Dermis blood vessel endothelial cell (primary cell): Measurements from ENCODE around the gene PCDHGB3. TPM values are rescaled to one million over a fixed set of nuclear protein-coding genes. Genes with fewer than 3 reads are reported as not detected.

Source experiments
- DNase-seq: peaks from one replicate; pipeline ENCODE4 v3.0.0; 2010
- total RNA-seq: library from RNA; depleted of rRNA; stranded (reverse); fragments of >200 nt; gene quantifications from 2 replicates; pipeline ENCODE4 v1.2.3, GENCODE V29; 2014

Gene PCDHGB3
- total RNA-seq, 1 donor from 2014 or later: 3.6 TPM

GRCh38 chr5:141421489-141421855 is 51.4 kb downstream of the PCDHGB3 start:
- DNase-seq: no peak

Other genes with a start within 250 kb of the PCDHGB3 start
- gene PCDHB4, start 248.4 kb upstream of the PCDHGB3 start, total RNA-seq: 0.17 and 0.19 TPM in 2 replicates
- gene PCDHB5, start 235.0 kb upstream of the PCDHGB3 start, total RNA-seq: 1.2 and 1.7 TPM in 2 replicates
- gene PCDHB6, start 220.2 kb upstream of the PCDHGB3 start, total RNA-seq: 0.05 and 0.17 TPM in 2 replicates
- gene PCDHB7, start 197.6 kb upstream of the PCDHGB3 start, total RNA-seq: 0.68 and 0.74 TPM in 2 replicates
- gene PCDHB8, start 192.5 kb upstream of the PCDHGB3 start, total RNA-seq: 0.14 and 0.34 TPM in 2 replicates
- gene PCDHB16, start 187.9 kb upstream of the PCDHGB3 start, total RNA-seq: 0.17 and 0.23 TPM in 2 replicates
- 0.14 and 0.17 TPM in 2 replicates for gene PCDHB9, start 183.1 kb upstream of the PCDHGB3 start, total RNA-seq
- gene PCDHB10, start 177.9 kb upstream of the PCDHGB3 start, total RNA-seq: 0.51 and 0.70 TPM in 2 replicates
- gene PCDHB11, start 170.6 kb upstream of the PCDHGB3 start, total RNA-seq: 0.17 and 0.19 TPM in 2 replicates
- gene PCDHB12, start 161.5 kb upstream of the PCDHGB3 start, total RNA-seq: 0.47 and 0.68 TPM in 2 replicates
- 1.4 TPM in 2 replicates for gene PCDHB13, start 156.3 kb upstream of the PCDHGB3 start, total RNA-seq
- 0.98 and 1.0 TPM in 2 replicates for gene PCDHB14, start 146.9 kb upstream of the PCDHGB3 start, total RNA-seq
- gene PCDHB15, start 124.8 kb upstream of the PCDHGB3 start, total RNA-seq: 0.65 and 1.0 TPM in 2 replicates
- gene SLC25A2, start 66.2 kb upstream of the PCDHGB3 start, total RNA-seq: 0.09 and 0.34 TPM in 2 replicates
- 60.6 and 78.3 TPM in 2 replicates for gene TAF7, start 49.5 kb upstream of the PCDHGB3 start, total RNA-seq
- gene PCDHGA1, start 39.7 kb upstream of the PCDHGB3 start, total RNA-seq: 0.33 and 0.34 TPM in 2 replicates
- 1.4 TPM in 2 replicates for gene PCDHGA2, start 31.5 kb upstream of the PCDHGB3 start, total RNA-seq
- 0.70 and 1.2 TPM in 2 replicates for gene PCDHGA3, start 26.4 kb upstream of the PCDHGB3 start, total RNA-seq
- 1.4 and 1.5 TPM in 2 replicates for gene PCDHGB1, start 20.1 kb upstream of the PCDHGB3 start, total RNA-seq
- gene PCDHGA4, start 15.2 kb upstream of the PCDHGB3 start, total RNA-seq: 2.2 and 3.4 TPM in 2 replicates
- 0.51 and 1.7 TPM in 2 replicates for gene PCDHGB2, start 10.2 kb upstream of the PCDHGB3 start, total RNA-seq
- 0.74 and 0.85 TPM in 2 replicates for gene PCDHGA5, start 6.1 kb upstream of the PCDHGB3 start, total RNA-seq
- gene PCDHGA6, start 3.6 kb downstream of the PCDHGB3 start, total RNA-seq: 2.2 TPM in 2 replicates
- gene PCDHGA7, start 12.5 kb downstream of the PCDHGB3 start, total RNA-seq: 1.0 and 1.3 TPM in 2 replicates
- 11.3 and 14.5 TPM in 2 replicates for gene PCDHGB4, start 17.5 kb downstream of the PCDHGB3 start, total RNA-seq
- 0.74 and 1.4 TPM in 2 replicates for gene PCDHGA8, start 22.4 kb downstream of the PCDHGB3 start, total RNA-seq
- gene PCDHGB5, start 27.7 kb downstream of the PCDHGB3 start, total RNA-seq: 11.9 and 16.7 TPM in 2 replicates
- gene PCDHGA9, start 32.5 kb downstream of the PCDHGB3 start, total RNA-seq: 2.9 and 3.6 TPM in 2 replicates
- 2.9 and 3.7 TPM in 2 replicates for gene PCDHGB6, start 37.8 kb downstream of the PCDHGB3 start, total RNA-seq
- 4.7 and 6.0 TPM in 2 replicates for gene PCDHGA10, start 42.7 kb downstream of the PCDHGB3 start, total RNA-seq
- gene PCDHGB7, start 47.4 kb downstream of the PCDHGB3 start, total RNA-seq: 10.2 and 11.9 TPM in 2 replicates
- 6.8 and 10.6 TPM in 2 replicates for gene PCDHGA11, start 50.8 kb downstream of the PCDHGB3 start, total RNA-seq
- 4.1 and 4.6 TPM in 2 replicates for gene PCDHGA12, start 60.3 kb downstream of the PCDHGB3 start, total RNA-seq
- gene PCDHGC3, start 105.7 kb downstream of the PCDHGB3 start, total RNA-seq: 19.4 and 25.1 TPM in 2 replicates
- gene PCDHGC4, start 114.8 kb downstream of the PCDHGB3 start, total RNA-seq: 1.2 and 1.5 TPM in 2 replicates
- 0.56 and 1.5 TPM in 2 replicates for gene PCDHGC5, start 118.8 kb downstream of the PCDHGB3 start, total RNA-seq
- gene DIAPH1, start 248.8 kb downstream of the PCDHGB3 start, total RNA-seq: 42.2 and 91.9 TPM in 2 replicates